ENCODE data around the gene P2RX4.

DNA sequence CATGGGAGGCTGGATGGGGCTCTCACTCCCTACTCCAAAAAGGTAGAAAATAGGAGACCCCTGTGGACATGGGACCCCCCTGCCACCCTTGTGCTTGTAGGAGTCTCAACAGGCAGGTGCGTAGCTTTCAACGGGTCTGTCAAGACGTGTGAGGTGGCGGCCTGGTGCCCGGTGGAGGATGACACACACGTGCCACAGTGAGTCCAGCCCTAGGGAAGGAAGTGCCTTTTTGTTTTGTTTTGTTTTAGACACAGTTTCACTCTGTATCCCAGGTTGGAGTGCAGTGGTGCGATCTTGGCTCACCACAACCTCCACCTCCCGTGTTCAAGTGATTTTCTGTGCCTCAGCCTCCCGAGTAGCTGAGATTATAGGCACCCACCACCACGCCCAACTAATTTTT lies 12.9 kb downstream of the P2RX4 start:
- TF ChIP-seq, protein P1, sequence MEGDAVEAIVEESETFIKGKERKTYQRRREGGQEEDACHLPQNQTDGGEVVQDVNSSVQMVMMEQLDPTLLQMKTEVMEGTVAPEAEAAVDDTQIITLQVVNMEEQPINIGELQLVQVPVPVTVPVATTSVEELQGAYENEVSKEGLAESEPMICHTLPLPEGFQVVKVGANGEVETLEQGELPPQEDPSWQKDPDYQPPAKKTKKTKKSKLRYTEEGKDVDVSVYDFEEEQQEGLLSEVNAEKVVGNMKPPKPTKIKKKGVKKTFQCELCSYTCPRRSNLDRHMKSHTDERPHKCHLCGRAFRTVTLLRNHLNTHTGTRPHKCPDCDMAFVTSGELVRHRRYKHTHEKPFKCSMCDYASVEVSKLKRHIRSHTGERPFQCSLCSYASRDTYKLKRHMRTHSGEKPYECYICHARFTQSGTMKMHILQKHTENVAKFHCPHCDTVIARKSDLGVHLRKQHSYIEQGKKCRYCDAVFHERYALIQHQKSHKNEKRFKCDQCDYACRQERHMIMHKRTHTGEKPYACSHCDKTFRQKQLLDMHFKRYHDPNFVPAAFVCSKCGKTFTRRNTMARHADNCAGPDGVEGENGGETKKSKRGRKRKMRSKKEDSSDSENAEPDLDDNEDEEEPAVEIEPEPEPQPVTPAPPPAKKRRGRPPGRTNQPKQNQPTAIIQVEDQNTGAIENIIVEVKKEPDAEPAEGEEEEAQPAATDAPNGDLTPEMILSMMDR (IDR thresholded peaks at IDR 0.05; ENCODE audit: low read depth, low read length, poor library complexity, severe bottlenecking), result no peak
- TF ChIP-seq EZH2phosphoT487 (IDR thresholded peaks at IDR 0.05; ENCODE audit: borderline replicate concordance, low read length), result no peak
